ENCODE measurements around the gene CLIC5.
A peak's percentile ranks its signal among the peaks of the same experiment; 100 is the strongest.

DNA sequence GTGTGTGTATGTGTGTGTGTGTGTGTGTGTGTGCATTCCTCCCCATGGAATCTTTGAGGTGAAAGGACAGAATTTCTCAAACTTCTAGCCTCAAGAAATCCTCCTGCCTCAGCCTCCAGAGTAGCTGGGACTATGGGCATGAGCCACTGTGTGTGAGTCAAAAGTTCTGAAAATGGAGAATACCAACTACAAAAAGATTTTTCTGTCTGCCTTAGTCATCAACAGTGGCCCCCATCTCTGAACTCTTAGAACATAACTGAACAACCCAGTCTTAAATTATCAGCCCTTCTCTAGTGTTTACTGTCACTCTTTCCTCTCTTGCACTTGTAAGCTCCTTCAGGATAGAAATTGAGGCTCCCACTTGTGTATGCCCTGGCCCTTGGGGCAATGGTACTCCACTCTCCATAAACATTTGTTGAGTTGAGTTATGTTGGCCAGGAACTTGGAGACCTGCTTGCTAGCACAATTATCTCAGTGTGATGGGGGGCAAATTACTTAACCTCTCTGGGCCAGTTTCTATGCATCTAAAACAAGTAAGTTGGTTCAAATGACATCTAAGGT lies 35.3 kb upstream of the CLIC5 start:
- TF ChIP-seq POLR2AphosphoS5 (IDR thresholded peaks at IDR 0.05) (no peak), POLR2A (IDR thresholded peaks at IDR 0.05) (no peak), EP300 (IDR thresholded peaks at IDR 0.05) (peak in 1 of 4 donors; percentile 40)
- TF ChIP-seq, protein P1, sequence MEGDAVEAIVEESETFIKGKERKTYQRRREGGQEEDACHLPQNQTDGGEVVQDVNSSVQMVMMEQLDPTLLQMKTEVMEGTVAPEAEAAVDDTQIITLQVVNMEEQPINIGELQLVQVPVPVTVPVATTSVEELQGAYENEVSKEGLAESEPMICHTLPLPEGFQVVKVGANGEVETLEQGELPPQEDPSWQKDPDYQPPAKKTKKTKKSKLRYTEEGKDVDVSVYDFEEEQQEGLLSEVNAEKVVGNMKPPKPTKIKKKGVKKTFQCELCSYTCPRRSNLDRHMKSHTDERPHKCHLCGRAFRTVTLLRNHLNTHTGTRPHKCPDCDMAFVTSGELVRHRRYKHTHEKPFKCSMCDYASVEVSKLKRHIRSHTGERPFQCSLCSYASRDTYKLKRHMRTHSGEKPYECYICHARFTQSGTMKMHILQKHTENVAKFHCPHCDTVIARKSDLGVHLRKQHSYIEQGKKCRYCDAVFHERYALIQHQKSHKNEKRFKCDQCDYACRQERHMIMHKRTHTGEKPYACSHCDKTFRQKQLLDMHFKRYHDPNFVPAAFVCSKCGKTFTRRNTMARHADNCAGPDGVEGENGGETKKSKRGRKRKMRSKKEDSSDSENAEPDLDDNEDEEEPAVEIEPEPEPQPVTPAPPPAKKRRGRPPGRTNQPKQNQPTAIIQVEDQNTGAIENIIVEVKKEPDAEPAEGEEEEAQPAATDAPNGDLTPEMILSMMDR (IDR thresholded peaks at IDR 0.05), result no peak
